ENCODE measurements around the gene MAP3K10.
"Not testable (repeated sequence)": the region's sequence is repeated elsewhere in the genome, so short reads cannot be mapped to it uniquely, and the experiment has no call there.

MAP3K10 gene

GRCh38 chr19:40216013-40216776 lies 25.0 kb downstream of the MAP3K10 start:
- TF ChIP-seq, protein P1, sequence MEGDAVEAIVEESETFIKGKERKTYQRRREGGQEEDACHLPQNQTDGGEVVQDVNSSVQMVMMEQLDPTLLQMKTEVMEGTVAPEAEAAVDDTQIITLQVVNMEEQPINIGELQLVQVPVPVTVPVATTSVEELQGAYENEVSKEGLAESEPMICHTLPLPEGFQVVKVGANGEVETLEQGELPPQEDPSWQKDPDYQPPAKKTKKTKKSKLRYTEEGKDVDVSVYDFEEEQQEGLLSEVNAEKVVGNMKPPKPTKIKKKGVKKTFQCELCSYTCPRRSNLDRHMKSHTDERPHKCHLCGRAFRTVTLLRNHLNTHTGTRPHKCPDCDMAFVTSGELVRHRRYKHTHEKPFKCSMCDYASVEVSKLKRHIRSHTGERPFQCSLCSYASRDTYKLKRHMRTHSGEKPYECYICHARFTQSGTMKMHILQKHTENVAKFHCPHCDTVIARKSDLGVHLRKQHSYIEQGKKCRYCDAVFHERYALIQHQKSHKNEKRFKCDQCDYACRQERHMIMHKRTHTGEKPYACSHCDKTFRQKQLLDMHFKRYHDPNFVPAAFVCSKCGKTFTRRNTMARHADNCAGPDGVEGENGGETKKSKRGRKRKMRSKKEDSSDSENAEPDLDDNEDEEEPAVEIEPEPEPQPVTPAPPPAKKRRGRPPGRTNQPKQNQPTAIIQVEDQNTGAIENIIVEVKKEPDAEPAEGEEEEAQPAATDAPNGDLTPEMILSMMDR (IDR thresholded peaks at IDR 0.05), result no peak
- Histone ChIP-seq H3K9me3 (no peaks in the 10 kb centered on the region), H3K36me3 (no peaks in the 10 kb centered on the region), H3K27ac (no peak overlapping the region), H3K4me3 (ENCODE audit: low read depth in 1 of 2, low read length in 1 of 2) (no peak overlapping the region), H3K27me3 (peaks cover 62% of the 10 kb centered on the region), H3K4me1 (ENCODE audit: control insufficient read depth in 1 of 2, insufficient read depth in 1 of 2, low read depth in 1 of 2, low read length in 1 of 2) (no peaks in the 10 kb centered on the region)

DNA sequence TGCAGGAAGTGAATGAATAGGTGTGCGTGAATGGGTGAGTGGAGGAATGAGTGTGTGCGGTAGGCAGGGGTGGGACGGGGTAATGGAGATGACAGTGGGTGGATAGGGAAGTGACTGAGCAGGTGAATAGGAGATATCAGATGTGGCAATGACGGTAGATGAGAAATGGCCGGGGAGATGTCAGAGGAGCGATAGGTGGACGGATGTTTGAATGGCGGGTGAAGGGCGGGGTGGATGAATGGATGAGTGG lies 25.5 kb downstream of the MAP3K10 start:
- Histone ChIP-seq H3K27me3 (peaks cover 67% of the 10 kb centered on the region), H3K36me3 (no peaks in the 10 kb centered on the region), H3K9me3 (no peaks in the 10 kb centered on the region), H3K27ac (no peak overlapping the region), H3K4me1 (ENCODE audit: control insufficient read depth in 1 of 2, insufficient read depth in 1 of 2, low read depth in 1 of 2, low read length in 1 of 2) (no peaks in the 10 kb centered on the region), H3K4me3 (ENCODE audit: low read depth in 1 of 2, low read length in 1 of 2) (no peak overlapping the region)
- TF ChIP-seq, protein P1 (IDR thresholded peaks at IDR 0.05), result no peak

GRCh38 chr19:40217027-40217810 lies 26.0 kb downstream of the MAP3K10 start:
- H3K4me3 ChIP-seq (ENCODE audit: low read depth in 1 of 2, low read length in 1 of 2), result no peak overlapping the region
- no peaks in the 10 kb centered on the region for H3K4me1 ChIP-seq (ENCODE audit: control insufficient read depth in 1 of 2, insufficient read depth in 1 of 2, low read depth in 1 of 2, low read length in 1 of 2)
- TF ChIP-seq, protein P1 (IDR thresholded peaks at IDR 0.05), result no peak
- H3K27ac ChIP-seq, result no peak overlapping the region
- H3K27me3 ChIP-seq, result peaks cover 72% of the 10 kb centered on the region
- H3K9me3 ChIP-seq, result no peaks in the 10 kb centered on the region
- H3K36me3 ChIP-seq, result no peaks in the 10 kb centered on the region

DNA sequence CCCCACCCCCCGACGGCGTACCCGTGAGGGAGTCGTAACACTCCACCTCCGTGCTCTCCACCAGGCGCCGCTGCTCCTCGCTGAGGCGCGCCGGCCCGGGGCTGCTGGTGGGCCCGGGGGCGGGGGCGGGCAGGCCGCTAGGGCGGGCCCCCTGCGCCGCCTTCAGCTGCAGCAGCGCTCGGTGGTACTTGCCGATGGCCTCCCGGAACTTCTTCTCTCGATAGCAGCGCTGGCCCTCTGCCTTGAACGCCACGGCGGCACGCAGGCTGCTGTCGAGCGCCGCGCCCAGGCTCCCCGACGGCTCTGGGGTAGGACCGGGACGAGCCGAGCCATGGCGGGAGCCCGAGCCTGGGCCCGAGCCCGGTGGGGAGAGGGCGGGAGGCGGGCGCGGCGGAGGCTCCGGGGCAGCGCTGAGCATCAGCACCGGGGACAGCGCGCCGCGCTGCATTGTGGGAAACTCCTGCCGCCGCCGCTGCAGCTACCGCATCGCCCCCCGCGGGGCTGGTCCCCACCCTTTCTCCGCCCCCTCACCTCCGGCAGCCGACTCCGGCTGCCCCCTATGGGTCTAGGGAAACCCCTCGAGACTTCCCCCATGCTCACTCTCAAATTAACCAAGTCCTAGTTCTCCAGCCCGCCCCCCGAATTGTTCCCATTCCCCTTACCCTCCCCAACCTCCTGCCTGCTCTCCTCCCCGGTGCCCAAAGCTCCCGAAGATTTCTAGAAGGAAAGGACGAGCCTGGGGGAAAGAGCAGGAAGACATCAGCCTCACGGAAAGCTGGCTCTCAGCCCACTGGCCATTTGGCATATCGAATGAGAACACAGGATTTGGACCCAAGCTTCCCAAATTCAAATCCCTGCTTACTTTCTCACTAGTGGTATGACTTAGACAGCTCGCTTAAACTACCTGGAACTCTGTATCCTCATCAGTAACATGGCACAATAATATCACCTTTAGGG lies 27.0 kb downstream of the MAP3K10 start, which contains the start of gene TTC9B:
Gene TTC9B (minus strand): TSS at position 451 of the 957 bp plus-strand sequence. CDS start 3 bp downstream, at position 448.
- Histone ChIP-seq H3K9me3 (no peaks in the 10 kb centered on the region), H3K4me1 (ENCODE audit: control insufficient read depth in 1 of 2, insufficient read depth in 1 of 2, low read depth in 1 of 2, low read length in 1 of 2) (no peaks in the 10 kb centered on the region), H3K27me3 (peaks cover 82% of the 10 kb centered on the region), H3K27ac (no peak within 1 kb of the TSS), H3K4me3 (ENCODE audit: low read depth in 1 of 2, low read length in 1 of 2) (no peak within 1 kb of the TSS), H3K36me3 (no peaks in the 10 kb centered on the region)
- TF ChIP-seq, protein P1 (IDR thresholded peaks at IDR 0.05), result no peak

DNA sequence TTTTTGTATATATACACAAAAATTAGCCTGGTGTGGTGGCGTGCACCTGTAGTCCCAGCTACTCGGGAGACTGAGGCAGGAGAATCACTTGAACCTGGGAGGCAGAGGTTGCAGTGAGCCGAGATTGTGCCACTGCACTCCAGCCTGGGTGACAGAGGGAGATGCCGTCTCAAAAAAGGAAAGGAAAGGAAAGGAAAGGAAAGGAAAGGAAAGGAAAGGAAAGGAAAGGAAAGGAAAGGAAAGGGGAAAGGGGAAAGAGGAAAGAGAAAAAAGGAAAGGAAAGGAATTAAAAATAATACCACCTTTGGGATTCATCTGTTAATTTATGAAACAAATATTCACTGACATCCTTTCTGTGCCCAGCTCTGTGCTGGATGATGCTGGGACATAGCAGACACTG lies 27.8 kb downstream of the MAP3K10 start:
- H3K36me3 ChIP-seq; H3K4me1 ChIP-seq (ENCODE audit: control insufficient read depth in 1 of 2, insufficient read depth in 1 of 2, low read depth in 1 of 2, low read length in 1 of 2); H3K27ac ChIP-seq; H3K4me3 ChIP-seq (ENCODE audit: low read depth in 1 of 2, low read length in 1 of 2); H3K9me3 ChIP-seq: not testable (repeated sequence)
- peaks cover 90% of the 10 kb centered on the region for H3K27me3 ChIP-seq

Measured in neutrophil (primary cell).